Peyer's patch (tissue), 4 donors: Measurements from ENCODE around the gene MAP7D1. TPM values are rescaled to one million over a fixed set of nuclear protein-coding genes. Genes with fewer than 3 reads are reported as not detected.

ENCODE experiments used
- DNase-seq, 3 donors: peaks; one replicate each; pipeline ENCODE4 v3.0.0-alpha.2; 2017 to 2019
- H3K27ac ChIP-seq, 4 donors: fragments of 200-600 bp; sonication (generic); one replicate each; pipeline ENCODE4 v1.5.1; 2016 to 2019
- H3K27me3 ChIP-seq, 2 donors: fragments of 200-600 bp; sonication (generic); one replicate each; pipeline ENCODE4 v1.5.1; 2019
- H3K36me3 ChIP-seq, 3 donors: fragments of 200-600 bp; sonication (generic); one replicate each; pipeline ENCODE4 v1.5.1; 2016 to 2019
- H3K4me1 ChIP-seq, 4 donors: fragments of 200-600 bp; sonication (generic); one replicate each; pipeline ENCODE4 v1.5.1; 2016 to 2019
- H3K4me3 ChIP-seq, 4 donors: fragments of 200-600 bp; sonication (generic); 1 replicate in 3 of 4; 2 replicates in 1 of 4; pipeline ENCODE4 v1.5.1; 2016 to 2019; ENCODE audit warnings: mild to moderate bottlenecking in 1 of 4
- H3K9me3 ChIP-seq, 4 donors: fragments of 200-600 bp; sonication (generic); one replicate each; pipeline ENCODE4 v1.5.1; 2016 to 2019; ENCODE audit warnings: mild to moderate bottlenecking in 1 of 4
- CTCF ChIP-seq, 6 experiments: fragments of 450-650 bp in 4 of 6; fragments of 200-600 bp in 2 of 6; sonication (generic) in 1 of 6; IDR thresholded peaks; one replicate each; pipeline ENCODE4 v1.5.1; 2017 to 2019; ENCODE audit warnings: antibody characterized with exemption in 6 of 6, mild to moderate bottlenecking in 3 of 6, moderate library complexity in 1 of 6
- POLR2A ChIP-seq, 2 donors: fragments of 450-650 bp; IDR thresholded peaks; one replicate each; pipeline ENCODE4 v1.5.1; 2017; ENCODE audit warnings: antibody characterized with exemption in 2 of 2, mild to moderate bottlenecking in 2 of 2, moderate library complexity in 2 of 2
- total RNA-seq, 4 donors: library from RNA; depleted of rRNA; stranded (reverse); fragments of >200 nt; gene quantifications; one replicate each; pipeline ENCODE4 v1.1.0, GENCODE V29; 2016

MAP7D1 gene
- total RNA-seq, 4 donors from 2014 or later = 38.2 to 62.7 (median 46.4) TPM

GRCh38 chr1:36160388-36160948, 4.5 kb downstream of the MAP7D1 start:
- TF ChIP-seq POLR2A (IDR thresholded peaks at IDR 0.05) = no peak
- TF ChIP-seq CTCF (IDR thresholded peaks at IDR 0.05) = no peak
- no peak for DNase-seq
- Histone ChIP-seq H3K4me1 (peaks cover 0 to 56% (median 45%) of the 10 kb centered on the region in 4 donors), H3K9me3 (no peaks in the 10 kb centered on the region), H3K4me3 (peak overlapping the region; percentile 18 to 52 (median 45)), H3K27me3 (no peaks in the 10 kb centered on the region), H3K36me3 (no peaks in the 10 kb centered on the region), H3K27ac (peak overlapping the region; percentile 78 to 100 (median 84))

- no peaks in the 10 kb centered on the region for H3K36me3 ChIP-seq
- peak overlapping the region; percentile 78 to 100 (median 84) for H3K27ac ChIP-seq
- no peaks in the 10 kb centered on the region for H3K27me3 ChIP-seq
- no peaks in the 10 kb centered on the region for H3K9me3 ChIP-seq
- peak in 2 of 3 donors; percentile 77 to 87 for DNase-seq
- peaks cover 0 to 56% (median 45%) of the 10 kb centered on the region in 4 donors for H3K4me1 ChIP-seq
- peak overlapping the region; percentile 18 to 52 (median 45) for H3K4me3 ChIP-seq
- TF ChIP-seq POLR2A (IDR thresholded peaks at IDR 0.05) (no peak), CTCF (IDR thresholded peaks at IDR 0.05) (no peak)
These were observed 5.1 kb downstream of the MAP7D1 start for GRCh38 chr1:36160949-36161485.

GRCh38 chr1:36161641-36162531, 5.9 kb downstream of the MAP7D1 start:
- DNase-seq = peak in 2 of 3 donors; percentile 77 to 78
- peaks cover 0 to 56% (median 45%) of the 10 kb centered on the region in 4 donors for H3K4me1 ChIP-seq

GRCh38 chr1:36162680-36163239, 6.8 kb downstream of the MAP7D1 start:
- no peak for DNase-seq
- H3K4me1 ChIP-seq = peaks cover 0 to 62% (median 41%) of the 10 kb centered on the region in 4 donors
- no peak overlapping the region for H3K4me3 ChIP-seq
- peaks cover 0 to 6% (median 0%) of the 10 kb centered on the region in 3 donors for H3K36me3 ChIP-seq
- TF ChIP-seq POLR2A (IDR thresholded peaks at IDR 0.05) (no peak), CTCF (IDR thresholded peaks at IDR 0.05) (no peak)
- no peaks in the 10 kb centered on the region for H3K27me3 ChIP-seq
- H3K27ac ChIP-seq = peak overlapping the region; percentile 78 to 100 (median 84)
- H3K9me3 ChIP-seq = no peaks in the 10 kb centered on the region

More at GRCh38 chr1:36161641-36162531, 5.9 kb downstream of the MAP7D1 start:
- TF ChIP-seq CTCF (IDR thresholded peaks at IDR 0.05) (no peak), POLR2A (IDR thresholded peaks at IDR 0.05) (no peak)
- Histone ChIP-seq H3K27ac (peak overlapping the region; percentile 78 to 100 (median 84)), H3K4me3 (peak overlapping the region in 3 of 4 donors; percentile 41 to 52 (median 49)), H3K36me3 (peaks cover 0 to under 1% (median 0%) of the 10 kb centered on the region in 3 donors), H3K27me3 (no peaks in the 10 kb centered on the region), H3K9me3 (no peaks in the 10 kb centered on the region)

GRCh38 chr1:36163426-36163825, 7.5 kb downstream of the MAP7D1 start:
- DNase-seq = no peak
- Histone ChIP-seq H3K36me3 (peaks cover 0 to 6% (median 0%) of the 10 kb centered on the region in 3 donors), H3K9me3 (no peaks in the 10 kb centered on the region), H3K27ac (no peak overlapping the region), H3K4me1 (peaks cover 0 to 59% (median 35%) of the 10 kb centered on the region in 4 donors), H3K27me3 (no peaks in the 10 kb centered on the region), H3K4me3 (no peak overlapping the region)
- TF ChIP-seq CTCF (IDR thresholded peaks at IDR 0.05) (no peak), POLR2A (IDR thresholded peaks at IDR 0.05) (no peak)
